ENCODE results near the gene OXCT2. TPM values are rescaled to one million over a fixed set of nuclear protein-coding genes. Genes with fewer than 3 reads are reported as not detected.
"Not testable (repeated sequence)": the region's sequence is repeated elsewhere in the genome, so short reads cannot be mapped to it uniquely, and the experiment has no call there.

OXCT2 gene
- total and polyA plus RNA-seq, 2 of the 13 experiments (the other 11 are each of a cell fraction or from before 2014, with no cell fraction given): 0.21 to 0.33 TPM

GRCh38 chr1:39779137-39779536 is 8.0 kb upstream of the OXCT2 start:
- no peak for ATAC-seq
- WGBS (ENCODE audit: low lambda C conversion rate): 63% methylated on average over 3 of the region's 7 CpGs

DNA sequence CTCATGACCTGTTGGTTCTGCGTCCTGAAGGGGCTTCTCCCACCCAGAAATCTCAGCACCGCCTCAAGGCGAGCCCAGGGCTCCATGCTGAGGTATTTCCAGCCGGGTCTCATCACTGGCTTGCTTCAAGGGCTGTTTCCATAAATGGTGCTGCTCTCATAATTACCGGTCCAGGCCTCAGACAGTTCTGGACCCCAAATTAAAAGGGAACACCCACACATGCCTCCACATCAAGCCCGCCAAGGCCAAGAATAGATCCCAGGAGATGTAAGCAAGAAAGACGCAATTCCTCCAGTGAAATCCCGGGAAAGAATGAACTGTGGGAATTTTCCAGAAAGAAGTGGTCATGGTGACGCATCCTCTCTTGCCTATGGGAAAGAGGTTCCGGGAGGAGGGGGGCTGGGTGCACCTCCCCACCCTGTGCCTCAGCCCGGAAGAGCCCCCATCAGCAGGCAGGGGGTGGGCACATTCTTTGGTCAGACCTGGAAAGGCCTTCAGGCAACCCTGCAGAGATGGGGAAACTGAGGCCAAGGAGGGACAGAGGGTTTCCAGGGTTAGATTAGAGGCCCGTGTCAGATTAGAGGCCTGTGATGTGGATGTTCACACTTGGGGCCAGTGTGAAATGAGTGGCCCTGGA is 7.4 kb upstream of the OXCT2 start:
- FAIRE-seq; CTCF ChIA-PET (ENCODE audit: low intra/inter-chr PET ratio, low total read pairs): not testable (repeated sequence)

More at GRCh38 chr1:39779137-39779536, 8.0 kb upstream of the OXCT2 start:
- H3K36me3 ChIP-seq (replicated peaks in 1 of 2; ENCODE audit: control insufficient read depth in 1 of 2, insufficient read depth in 2 of 2, low read length in 2 of 2): no peaks in the 10 kb centered on the region
- in situ Hi-C loops (cut with HindIII; ENCODE audit: extremely low pct_ligation_motif_present, low pct_unique_long_range_greater_than_20kb) (no loop called here), intact Hi-C loops (cut with micrococcal nuclease; ENCODE audit: unreplicated experiment) (no loop called here)
- H3K4me2 ChIP-seq (ENCODE audit: low read depth, low read length): no peak overlapping the region
- DNase-seq (ENCODE audit: low spot score) (no peak), FAIRE-seq (no peak)
- H3K4me1 ChIP-seq (ENCODE audit: insufficient read depth, low read length): peaks cover 10% of the 10 kb centered on the region; the same call in 1 of the 2 replicates
- ChIA-PET CTCF (ENCODE audit: low intra/inter-chr PET ratio, low total read pairs) (no interaction called here), POLR2A (no interaction called here)
- no peaks in the 10 kb centered on the region for H3K79me2 ChIP-seq (ENCODE audit: insufficient read depth, low read length)
- H4K20me1 ChIP-seq (ENCODE audit: insufficient read depth, low read length): no peaks in the 10 kb centered on the region
- no peak overlapping the region for H3K9ac ChIP-seq (ENCODE audit: insufficient read depth, low read depth, low read length)
- H3K27me3 ChIP-seq (ENCODE audit: control insufficient read depth in 1 of 2, insufficient read depth in 2 of 2, low read length in 2 of 2): no peaks in the 10 kb centered on the region
- no peak overlapping the region for H3K27ac ChIP-seq (ENCODE audit: extremely low read length, insufficient read depth, low read length)
- no TSS peak for BruUV-seq (replicated peaks)
- no peaks in the 10 kb centered on the region for H3K9me3 ChIP-seq (ENCODE audit: low read length)
- no peak overlapping the region for H2AFZ ChIP-seq (ENCODE audit: low read length)
- no peak overlapping the region for H3K4me3 ChIP-seq (replicated peaks in 1 of 3; ENCODE audit: insufficient read depth in 1 of 3, low read depth in 2 of 3, low read length in 3 of 3)
- TF ChIP-seq IRF2 (CRISPR knock-in tag; IDR thresholded peaks at IDR 0.05): no peak
- TF ChIP-seq YEATS2 (CRISPR knock-in tag; IDR thresholded peaks at IDR 0.05; ENCODE audit: borderline replicate concordance): no peak
- TF ChIP-seq XBP1 (CRISPR knock-in tag; IDR thresholded peaks at IDR 0.05): no peak
- TF ChIP-seq ZNF615 (CRISPR knock-in tag; IDR thresholded peaks at IDR 0.05; ENCODE audit: borderline replicate concordance): no peak

GRCh38 chr1:39777896-39778295 is 6.7 kb upstream of the OXCT2 start:
- H3K79me2 ChIP-seq (ENCODE audit: insufficient read depth, low read length); H3K36me3 ChIP-seq (replicated peaks in 1 of 2; ENCODE audit: control insufficient read depth in 1 of 2, insufficient read depth in 2 of 2, low read length in 2 of 2); H3K4me3 ChIP-seq (replicated peaks in 1 of 3; ENCODE audit: insufficient read depth in 1 of 3, low read depth in 2 of 3, low read length in 3 of 3); POLR2A ChIA-PET; H3K4me2 ChIP-seq (ENCODE audit: low read depth, low read length); ATAC-seq; H3K9me3 ChIP-seq (ENCODE audit: low read length); H3K9ac ChIP-seq (ENCODE audit: insufficient read depth, low read depth, low read length); FAIRE-seq; H3K27ac ChIP-seq (ENCODE audit: extremely low read length, insufficient read depth, low read length); in situ Hi-C loops (cut with HindIII; ENCODE audit: extremely low pct_ligation_motif_present, low pct_unique_long_range_greater_than_20kb); CTCF ChIA-PET (ENCODE audit: low intra/inter-chr PET ratio, low total read pairs); H2AFZ ChIP-seq (ENCODE audit: low read length); H3K27me3 ChIP-seq (ENCODE audit: control insufficient read depth in 1 of 2, insufficient read depth in 2 of 2, low read length in 2 of 2); BruUV-seq (replicated peaks); intact Hi-C loops (cut with micrococcal nuclease; ENCODE audit: unreplicated experiment); DNase-seq (ENCODE audit: low spot score); H4K20me1 ChIP-seq (ENCODE audit: insufficient read depth, low read length): not testable (repeated sequence)
- H3K4me1 ChIP-seq (ENCODE audit: insufficient read depth, low read length): peaks cover 10% of the 10 kb centered on the region; the same call in 1 of the 2 replicates
- WGBS (ENCODE audit: low lambda C conversion rate): 87% methylated on average over 5 of the region's 17 CpGs

More for the DNA sequence above, 7.4 kb upstream of the OXCT2 start:
- H3K4me2 ChIP-seq (ENCODE audit: low read depth, low read length); BruUV-seq (replicated peaks); H3K27ac ChIP-seq (ENCODE audit: extremely low read length, insufficient read depth, low read length); H3K9me3 ChIP-seq (ENCODE audit: low read length); H3K9ac ChIP-seq (ENCODE audit: insufficient read depth, low read depth, low read length); H3K4me3 ChIP-seq (replicated peaks in 1 of 3; ENCODE audit: insufficient read depth in 1 of 3, low read depth in 2 of 3, low read length in 3 of 3); H3K36me3 ChIP-seq (replicated peaks in 1 of 2; ENCODE audit: control insufficient read depth in 1 of 2, insufficient read depth in 2 of 2, low read length in 2 of 2); in situ Hi-C loops (cut with HindIII; ENCODE audit: extremely low pct_ligation_motif_present, low pct_unique_long_range_greater_than_20kb); POLR2A ChIA-PET; ATAC-seq; H3K27me3 ChIP-seq (ENCODE audit: control insufficient read depth in 1 of 2, insufficient read depth in 2 of 2, low read length in 2 of 2); DNase-seq (ENCODE audit: low spot score); H4K20me1 ChIP-seq (ENCODE audit: insufficient read depth, low read length); H3K79me2 ChIP-seq (ENCODE audit: insufficient read depth, low read length); H2AFZ ChIP-seq (ENCODE audit: low read length); intact Hi-C loops (cut with micrococcal nuclease; ENCODE audit: unreplicated experiment): not testable (repeated sequence)
- WGBS (ENCODE audit: low lambda C conversion rate): 62% methylated on average over 9 of the region's 12 CpGs
- H3K4me1 ChIP-seq (ENCODE audit: insufficient read depth, low read length): peaks cover 10% of the 10 kb centered on the region; the same call in 1 of the 2 replicates
